Middle frontal gyrus (tissue), 1 donor: Measurements from ENCODE around the gene UBE2I.

ENCODE experiments used
- DNase-seq: peaks from one replicate; pipeline ENCODE4 v3.0.0-alpha.2; 2015; ENCODE audit warnings: low spot score; ENCODE audit errors: extremely low spot score

The UBE2I gene

GRCh38 chr16:1312467-1312816 lies 3.0 kb downstream of the UBE2I start:
- no peak for DNase-seq

GRCh38 chr16:1312903-1313302 lies 3.5 kb downstream of the UBE2I start:
- DNase-seq, result no peak

- no peak for DNase-seq
Observed at GRCh38 chr16:1313721-1314369, 4.4 kb downstream of the UBE2I start.

DNA sequence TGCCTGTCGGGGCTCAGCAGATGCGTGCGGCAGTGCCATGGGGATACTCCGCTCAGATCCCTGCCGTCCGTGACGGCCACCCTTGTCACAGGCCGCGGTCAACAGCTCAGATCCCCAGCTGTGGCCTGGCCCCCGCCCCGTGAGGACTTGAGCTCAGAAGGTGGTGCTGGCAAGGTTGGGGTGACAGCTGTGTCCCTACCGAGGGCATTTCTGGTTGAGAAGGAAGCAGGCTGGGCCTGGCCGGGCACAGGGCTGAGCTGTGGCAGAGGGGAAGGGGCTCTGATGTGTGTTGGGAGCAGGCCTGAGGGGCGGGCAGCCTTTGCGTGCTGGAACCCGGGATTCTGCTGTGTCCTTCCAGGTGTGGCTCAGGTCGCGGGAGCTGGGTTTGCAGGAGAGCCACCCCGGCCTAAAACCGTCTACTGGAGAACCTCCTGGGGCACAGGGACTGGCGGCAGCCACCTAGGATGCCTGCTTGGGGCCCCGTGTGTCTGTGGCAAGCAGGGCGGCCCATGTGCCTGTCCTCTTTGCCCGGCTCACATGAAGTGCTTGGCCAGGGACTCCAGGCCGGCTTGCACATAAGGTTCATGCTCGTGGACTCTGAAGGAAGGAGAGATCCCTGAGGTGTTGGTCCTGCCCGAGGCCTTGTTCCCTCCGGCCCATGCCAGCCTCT lies 5.1 kb downstream of the UBE2I start:
- DNase-seq, result no peak

DNA sequence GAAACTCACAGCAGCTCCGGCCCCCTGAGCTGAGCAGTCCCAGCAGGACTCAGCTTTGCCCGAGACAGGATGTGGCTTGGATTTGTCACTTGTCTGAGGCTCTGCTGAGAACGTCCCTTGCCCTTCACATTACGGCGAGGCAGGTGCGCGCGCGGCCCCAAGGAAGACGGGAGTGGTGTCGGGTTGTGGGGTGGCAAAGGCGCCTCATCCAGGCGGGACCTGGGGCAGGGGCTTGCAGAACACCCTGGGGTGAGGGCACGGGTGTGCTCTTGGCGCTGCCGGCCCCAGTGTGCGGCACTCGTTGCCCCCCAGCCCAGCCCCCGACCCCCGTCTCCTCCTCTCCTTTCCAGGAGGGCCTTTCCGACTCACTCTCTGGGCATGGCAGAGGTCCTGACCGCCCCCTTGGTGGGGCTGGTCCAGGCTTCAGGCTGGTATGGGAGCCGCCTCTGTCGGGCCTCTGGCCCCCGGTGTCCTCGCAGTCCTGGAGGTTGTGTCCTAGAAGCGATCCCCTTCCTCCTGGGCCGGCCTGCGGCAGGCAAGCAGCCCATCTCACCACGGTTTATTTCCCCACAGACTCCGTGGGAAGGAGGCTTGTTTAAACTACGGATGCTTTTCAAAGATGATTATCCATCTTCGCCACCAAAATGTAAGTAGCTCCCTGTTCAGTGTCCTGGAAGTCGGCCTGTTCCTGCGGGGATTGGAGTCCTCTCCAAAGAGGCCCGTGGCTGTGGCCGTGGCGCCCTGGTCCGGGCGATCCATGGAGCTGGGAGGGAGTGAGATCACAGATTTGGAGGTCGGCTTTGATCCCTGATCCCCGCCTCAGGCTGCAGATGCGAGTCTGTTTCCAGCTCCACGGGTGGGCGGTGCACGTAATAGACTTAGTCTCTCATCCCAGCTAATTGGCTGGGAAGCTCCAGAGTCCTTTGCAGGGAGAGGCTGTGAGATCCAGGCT lies 5.9 kb downstream of the UBE2I start:
- DNase-seq, result no peak

- DNase-seq, result no peak
Observed at GRCh38 chr16:1316033-1316405, 6.6 kb downstream of the UBE2I start.

DNA sequence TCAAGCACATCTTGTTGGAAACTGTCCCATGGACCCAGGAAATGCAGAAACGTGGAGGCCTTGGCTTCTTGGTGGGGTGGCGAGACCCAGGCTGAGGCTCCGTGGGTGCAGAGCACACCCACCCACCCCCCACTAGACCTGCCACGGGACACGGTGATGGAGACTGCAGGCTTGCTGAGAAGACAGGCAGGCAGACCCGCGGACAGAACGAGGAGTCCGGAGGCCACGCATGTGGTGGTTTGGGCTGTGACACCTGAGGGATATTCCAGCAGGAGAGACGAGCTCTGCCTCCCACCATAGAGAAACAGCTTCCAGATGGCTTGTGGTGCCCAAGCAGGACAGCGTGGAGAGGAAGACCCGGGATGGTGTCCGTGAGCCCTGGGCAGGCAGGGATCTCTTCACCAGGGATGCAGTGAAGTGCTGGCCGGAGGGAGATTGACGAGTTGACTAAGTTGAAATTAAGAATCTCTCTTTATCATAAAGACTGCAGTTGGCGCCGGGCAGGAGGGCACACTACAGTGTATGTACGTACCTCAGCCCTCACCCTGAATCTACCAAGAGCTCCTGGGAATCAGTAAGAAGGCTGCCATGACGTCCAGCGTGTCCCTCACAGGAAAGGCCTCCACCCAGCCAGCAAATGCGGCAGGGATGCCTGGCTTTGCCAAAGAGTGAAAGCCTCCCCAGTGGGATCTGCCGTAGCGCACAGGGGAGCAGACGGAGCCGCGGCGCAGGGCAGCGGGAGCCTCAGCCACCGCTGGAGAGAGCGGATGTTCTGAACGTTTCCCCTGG lies 8.2 kb downstream of the UBE2I start:
- no peak for DNase-seq

DNA sequence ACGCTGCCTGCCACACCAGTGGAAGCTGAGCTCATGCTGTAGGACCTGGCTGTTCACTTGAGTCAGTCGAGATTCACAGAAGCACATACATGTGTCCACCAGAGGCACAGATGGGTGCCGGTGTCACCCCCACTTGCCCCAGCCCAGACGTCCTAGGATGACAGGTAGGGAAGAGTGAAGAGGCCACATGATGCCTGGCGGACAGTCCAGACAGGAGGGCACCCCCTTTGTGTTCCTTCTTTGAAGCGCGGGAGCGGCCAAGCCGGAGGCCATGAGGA lies 8.8 kb downstream of the UBE2I start:
- DNase-seq, result no peak

GRCh38 chr16:1319041-1319440 lies 9.6 kb downstream of the UBE2I start:
- DNase-seq, result no peak

DNA sequence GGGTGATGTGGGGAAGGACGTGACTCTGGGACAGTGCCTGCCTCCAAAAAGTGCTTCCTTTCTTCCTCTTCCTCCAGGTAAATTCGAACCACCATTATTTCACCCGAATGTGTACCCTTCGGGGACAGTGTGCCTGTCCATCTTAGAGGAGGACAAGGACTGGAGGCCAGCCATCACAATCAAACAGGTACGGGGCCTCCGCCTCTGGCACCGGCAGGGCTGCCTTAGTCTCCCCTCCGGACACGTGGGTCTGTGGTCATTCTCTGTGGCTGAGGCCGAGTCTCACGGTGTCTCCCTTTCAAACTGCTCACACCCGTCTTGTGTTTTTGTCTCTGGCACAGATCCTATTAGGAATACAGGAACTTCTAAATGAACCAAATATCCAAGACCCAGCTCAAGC lies 10.7 kb downstream of the UBE2I start:
- DNase-seq, result no peak

DNA sequence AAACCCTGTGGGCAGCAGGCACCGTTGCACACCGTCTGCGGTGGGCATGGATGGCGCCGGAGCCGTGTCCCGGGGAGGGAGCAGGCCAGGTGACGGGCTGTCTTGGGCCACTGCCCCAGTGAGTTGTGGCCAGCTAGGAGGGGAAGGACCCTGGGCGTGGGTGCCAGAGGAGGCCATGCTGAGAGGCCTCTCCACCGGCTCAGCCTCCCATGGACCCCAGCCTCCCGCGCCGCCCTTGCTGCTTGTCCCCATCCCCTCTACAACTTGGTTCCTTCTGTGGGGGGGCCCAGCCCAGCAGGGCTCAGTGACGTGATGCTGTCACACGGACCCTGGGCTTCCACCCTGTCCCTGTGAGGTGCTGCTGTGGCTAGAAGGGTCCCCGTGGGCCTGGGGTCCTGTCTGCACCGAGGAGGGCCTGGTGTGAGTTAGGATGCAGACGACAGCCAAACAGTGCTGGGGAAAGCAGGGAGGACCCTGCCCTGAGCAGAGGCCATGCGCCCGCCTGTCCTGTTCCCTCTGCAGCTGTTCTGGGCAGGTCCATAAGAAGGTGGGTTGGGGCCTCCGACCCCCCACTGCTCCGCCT lies 11.3 kb downstream of the UBE2I start:
- DNase-seq, result no peak

DNA sequence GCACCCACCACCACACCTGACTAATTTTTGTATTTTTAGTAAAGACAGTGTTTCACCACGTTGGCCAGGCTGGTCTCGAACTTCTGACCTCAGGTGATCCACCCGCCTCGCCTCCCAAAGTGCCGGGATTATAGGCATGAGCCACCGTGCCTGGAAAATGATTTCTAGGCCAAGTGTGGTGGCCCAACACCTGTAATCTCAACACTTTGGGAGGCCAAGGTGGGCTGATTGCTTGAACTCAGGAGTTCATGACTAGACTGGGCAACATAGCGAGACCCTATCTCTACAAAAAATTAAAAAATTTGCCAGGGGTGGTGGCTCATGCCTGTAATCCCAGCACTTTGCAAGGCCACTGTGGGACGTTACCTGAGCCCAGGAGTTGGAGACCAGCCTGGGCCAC lies 13.0 kb downstream of the UBE2I start:
- DNase-seq, result no peak

DNA sequence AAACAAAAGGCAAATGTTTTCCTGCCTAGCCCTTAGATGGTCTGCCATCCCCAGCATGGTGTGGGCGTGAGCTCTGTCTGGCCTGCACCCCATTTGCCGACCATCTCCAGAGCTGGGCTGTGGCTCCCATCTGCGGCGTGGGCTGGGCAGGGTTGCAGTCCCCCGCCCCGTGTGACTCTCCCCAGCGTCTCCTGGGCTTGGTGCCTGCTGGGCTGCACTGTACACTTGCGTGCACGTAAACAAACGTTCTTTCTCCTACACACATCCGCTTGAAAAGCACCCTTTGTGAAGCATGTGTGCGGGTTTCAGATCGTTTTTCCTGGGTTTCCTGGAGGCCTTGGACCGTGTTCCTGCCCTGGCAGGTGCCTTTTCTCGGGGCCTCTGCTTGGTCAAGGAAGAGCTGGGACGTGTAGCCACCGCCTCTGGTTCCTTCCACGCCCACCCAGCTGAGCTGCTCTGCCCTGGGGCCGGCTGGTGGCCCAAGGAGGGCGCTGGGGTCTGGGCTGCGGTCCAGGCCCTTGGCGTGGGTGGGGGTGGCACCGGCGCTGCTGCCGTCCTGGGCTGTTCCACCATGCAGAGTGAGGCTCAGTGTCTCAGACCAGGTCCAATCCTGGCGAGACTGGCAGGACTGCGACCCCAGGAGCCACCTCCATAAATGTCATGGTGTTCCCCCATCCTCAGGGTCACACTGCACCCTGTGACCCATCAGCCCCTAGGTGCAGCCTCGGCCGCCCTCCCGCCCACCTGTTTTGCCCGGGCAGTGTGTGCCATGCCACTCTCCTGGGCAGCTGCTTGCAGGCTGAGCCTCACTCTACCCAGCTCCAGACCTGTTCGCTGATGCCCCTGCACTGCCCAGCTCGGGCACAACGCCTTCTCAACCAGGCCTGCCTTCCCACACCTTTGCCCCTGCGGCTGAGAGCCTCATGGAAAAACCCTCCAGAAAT lies 14.1 kb downstream of the UBE2I start:
- no peak for DNase-seq

GRCh38 chr16:1324286-1324826 lies 14.9 kb downstream of the UBE2I start:
- no peak for DNase-seq

DNA sequence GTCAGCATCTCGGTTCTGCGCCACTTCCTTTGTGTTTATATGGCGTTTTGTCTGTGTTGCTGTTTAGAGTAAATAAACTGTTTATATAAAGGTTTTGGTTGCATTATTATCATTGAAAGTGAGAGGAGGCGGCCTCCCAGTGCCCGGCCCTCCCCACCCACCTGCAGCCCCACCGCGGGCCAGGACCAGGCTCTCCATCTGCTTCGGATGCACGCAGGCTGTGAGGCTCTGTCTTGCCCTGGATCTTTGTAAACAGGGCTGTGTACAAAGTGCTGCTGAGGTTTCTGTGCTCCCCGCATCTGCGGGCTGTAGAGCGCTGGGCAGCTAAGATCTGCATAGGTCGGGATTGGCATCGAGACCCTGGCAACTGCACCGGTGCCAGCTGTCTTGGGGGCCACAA lies 15.8 kb downstream of the UBE2I start:
- DNase-seq, result no peak

- DNase-seq, result no peak
Observed at GRCh38 chr16:1325673-1326371, 16.4 kb downstream of the UBE2I start.

- DNase-seq, result no peak
Observed at GRCh38 chr16:1326391-1326790, 17.0 kb downstream of the UBE2I start.

DNA sequence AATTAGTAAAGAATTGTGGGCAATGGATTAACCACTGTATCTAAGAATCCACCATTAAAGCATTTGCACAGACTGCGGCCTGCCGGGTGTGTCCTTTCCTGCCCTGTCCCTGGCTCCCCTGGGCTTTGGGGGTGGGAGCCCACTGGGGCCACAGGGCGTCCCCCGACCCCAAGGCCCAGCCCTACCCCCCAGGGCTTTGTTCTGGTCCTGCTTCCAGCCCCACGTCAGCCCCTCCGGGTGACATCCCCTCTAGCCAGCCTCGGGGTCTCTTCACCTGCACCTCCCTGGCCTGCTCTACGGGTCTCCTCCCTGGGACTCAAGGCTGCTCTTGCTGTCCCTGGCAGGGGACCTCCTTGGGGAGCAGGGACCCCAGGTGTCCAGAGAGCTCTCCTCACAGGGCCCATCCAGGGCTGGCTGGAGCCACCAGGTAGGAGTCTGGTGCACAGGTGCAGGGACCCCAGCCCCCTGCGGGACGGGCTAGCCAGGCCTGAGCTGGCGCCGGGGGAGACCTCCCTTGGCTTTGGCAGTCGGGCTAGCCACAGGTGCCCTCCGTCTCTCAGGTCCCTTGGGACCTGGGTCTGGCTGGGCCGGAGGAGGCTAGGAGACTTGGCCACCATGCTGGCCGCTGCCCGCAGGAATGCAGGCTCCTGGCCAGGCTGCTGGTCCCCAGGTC lies 17.6 kb downstream of the UBE2I start:
- DNase-seq, result no peak

- no peak for DNase-seq
Observed at GRCh38 chr16:1327619-1327947, 18.1 kb downstream of the UBE2I start.
